Sigmoid colon (tissue), 7 donors: ENCODE data around the gene TAF13. TPM values are rescaled to one million over a fixed set of nuclear protein-coding genes. Genes with fewer than 3 reads are reported as not detected.
A peak's percentile ranks its signal among the peaks of the same experiment; 100 is the strongest.

ENCODE experiments used
- DNase-seq: peaks from one replicate; pipeline ENCODE4 v3.0.0-alpha.2; 2019
- H3K27ac ChIP-seq, 4 donors: fragments of 200-600 bp; sonication (generic); one replicate each; pipeline ENCODE4 v1.5.1; 2016 to 2019; ENCODE audit warnings: mild to moderate bottlenecking in 1 of 4
- H3K27me3 ChIP-seq, 3 donors: fragments of 200-600 bp; sonication (generic); one replicate each; pipeline ENCODE4 v1.5.1; 2019; ENCODE audit warnings: mild to moderate bottlenecking in 1 of 3
- H3K36me3 ChIP-seq, 4 donors: fragments of 200-600 bp; sonication (generic); one replicate each; pipeline ENCODE4 v1.5.1; 2016 to 2019
- H3K4me1 ChIP-seq, 4 donors: fragments of 200-600 bp; sonication (generic); one replicate each; pipeline ENCODE4 v1.5.1; 2017 to 2019
- H3K4me3 ChIP-seq, 4 donors: fragments of 200-600 bp; sonication (generic); one replicate each; pipeline ENCODE4 v1.5.1; 2017 to 2019; ENCODE audit warnings: mild to moderate bottlenecking in 2 of 4, moderate library complexity in 1 of 4
- H3K9me3 ChIP-seq, 4 donors: fragments of 200-600 bp in 3 of 4; sonication (generic) in 3 of 4; one replicate each; pipeline versions ENCODE4 v1.5.1 to v1.6.1; 2013 to 2019
- CTCF ChIP-seq, 4 experiments: fragments of 450-650 bp in 3 of 4; fragments of 200-600 bp in 1 of 4; IDR thresholded peaks; one replicate each; pipeline ENCODE4 v1.5.1; 2016 to 2019; ENCODE audit warnings: antibody characterized with exemption in 4 of 4, mild to moderate bottlenecking in 3 of 4, moderate library complexity in 2 of 4
- EP300 ChIP-seq, 4 donors: sonication (generic); formaldehyde crosslinking; IDR thresholded peaks; one replicate each; pipeline ENCODE4 v1.6.1; 2017; ENCODE audit warnings: antibody characterized with exemption in 4 of 4
- POLR2A ChIP-seq, 2 donors: fragments of 450-650 bp; IDR thresholded peaks; one replicate each; pipeline ENCODE4 v1.6.1; 2016; ENCODE audit warnings: antibody characterized with exemption in 2 of 2, mild to moderate bottlenecking in 2 of 2, moderate library complexity in 2 of 2
- POLR2AphosphoS5 ChIP-seq, 4 donors: sonication (generic); formaldehyde crosslinking; IDR thresholded peaks; one replicate each; pipeline ENCODE4 v1.6.1; 2017; ENCODE audit warnings: antibody characterized with exemption in 4 of 4
- WGBS, 2 donors: extraction: QIAGEN DNeasy Blood & Tissue Kit; methylation state at CpG; one replicate each; pipeline ENCODE4 v1.1.7; 2013; 5-methylcytosine and 5-hydroxymethylcytosine counted together
- intact Hi-C: fragments of 100-400 bp; cut with DNase I; formaldehyde crosslinking; loops from one replicate; pipeline ENCODE4 v1.15.1; 2023
- polyA plus RNA-seq, 3 donors: library from polyadenylated mRNA; stranded (reverse); fragments of 200-250 nt; gene quantifications; one replicate each; pipeline ENCODE4 v1.2.3, GENCODE V29; 2013
- total RNA-seq, 4 donors: library from RNA; depleted of rRNA; stranded (reverse); fragments of >200 nt; gene quantifications; one replicate each; pipeline ENCODE4 v1.1.0, GENCODE V29; 2016
- donor health status: healthy with polysubstance abuse.
- donor health status: Bipolar disorder and iron deficiency.
- donor health status: healthy.

TAF13 gene, protein sequence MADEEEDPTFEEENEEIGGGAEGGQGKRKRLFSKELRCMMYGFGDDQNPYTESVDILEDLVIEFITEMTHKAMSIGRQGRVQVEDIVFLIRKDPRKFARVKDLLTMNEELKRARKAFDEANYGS
- total RNA-seq = 10 to 100 TPM; 19.9 to 44.6 (median 39.0) TPM
- polyA plus RNA-seq = 10 to 100 TPM; 36.5 to 78.8 (median 52.9) TPM

DNA sequence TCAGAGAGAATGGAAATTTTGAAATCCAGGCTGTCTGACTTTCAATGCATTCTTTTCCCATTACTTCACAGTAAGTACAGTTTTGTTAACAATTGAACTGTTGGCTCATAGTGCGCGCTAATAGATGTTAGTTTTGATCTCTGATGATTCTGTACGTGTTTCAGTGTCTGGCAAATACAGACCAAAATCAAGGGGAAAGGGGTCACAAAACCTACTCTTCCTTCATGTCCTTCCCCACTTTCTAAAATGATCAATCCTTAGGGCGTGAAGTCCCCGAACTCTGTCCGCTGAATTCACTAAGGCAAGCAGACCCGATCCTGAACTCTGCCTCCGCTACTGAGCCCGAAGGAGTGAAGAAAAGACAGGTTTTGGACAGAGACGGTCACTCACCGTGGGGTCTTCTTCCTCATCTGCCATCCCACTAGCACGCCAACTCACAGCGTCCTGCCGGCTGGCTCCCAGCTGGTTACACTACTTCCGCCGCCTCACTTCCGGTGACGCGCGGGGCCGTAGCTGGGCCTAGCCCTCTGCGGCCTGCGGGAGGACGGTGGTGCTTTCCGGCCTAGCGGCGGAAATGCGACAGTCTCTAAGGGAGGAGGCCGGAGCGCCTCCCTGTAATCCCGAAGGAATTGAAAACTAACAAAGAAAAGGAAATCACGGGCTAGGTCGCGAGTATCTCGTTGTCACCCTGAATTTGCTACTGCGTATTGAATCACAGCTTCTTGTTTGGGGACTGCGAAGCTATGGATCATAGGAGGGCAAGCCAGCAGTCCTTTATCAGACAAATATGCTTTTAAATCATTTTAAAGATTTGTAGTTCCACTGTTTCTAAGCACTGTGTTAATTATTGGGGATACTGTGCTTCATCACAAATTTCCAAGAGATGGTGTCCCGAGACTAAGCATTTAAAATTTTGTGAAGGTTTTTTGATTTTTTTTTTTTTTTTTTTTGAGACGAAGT is at the start of gene TAF13:
TSS of gene TAF13 (minus strand) at position 473 of the 960 bp plus-strand sequence. CDS start at position 417, 56 bp downstream.
- H3K27ac ChIP-seq = peak within 1 kb of the TSS; percentile 82 to 92 (median 89)
- WGBS, 2 donors = 5% methylated on average over 39 of the region's 39 CpGs
- no peaks in the 10 kb centered on the region for H3K27me3 ChIP-seq
- peak within 1 kb of the TSS; percentile 65 to 68 (median 66) for H3K4me3 ChIP-seq
- H3K9me3 ChIP-seq = no peaks in the 10 kb centered on the region
- intact Hi-C loops = loop anchor here (1.0 to 5.0 kb wide), 3 partner anchors 14 to 36 kb away; partner anchors contain the start of genes ELAPOR1 and TMEM167B
- DNase-seq = peak; percentile 97
- H3K4me1 ChIP-seq = peaks cover 0 to 15% (median 13%) of the 10 kb centered on the region in 4 donors
- H3K36me3 ChIP-seq = peaks cover 0 to 12% (median 2%) of the 10 kb centered on the region in 4 donors
- peak; percentile 97 to 100 (median 99) for TF ChIP-seq POLR2AphosphoS5 (IDR thresholded peaks at IDR 0.05)
- peak in 1 of 4 donors; percentile 50 for TF ChIP-seq EP300 (IDR thresholded peaks at IDR 0.05)
- peak; percentile 95 to 98 for TF ChIP-seq POLR2A (IDR thresholded peaks at IDR 0.05)
- TF ChIP-seq CTCF (IDR thresholded peaks at IDR 0.05) = peak; percentile 42 to 75 (median 66)

- Histone ChIP-seq H3K4me3 (no peak overlapping the region), H3K27ac (no peak overlapping the region)
- 89 to 92% methylated on average over 5 of the region's 5 CpGs for WGBS, 2 donors
These were observed 44.6 kb upstream of the TAF13 start for GRCh38 chr1:109120356-109120755.

DNA sequence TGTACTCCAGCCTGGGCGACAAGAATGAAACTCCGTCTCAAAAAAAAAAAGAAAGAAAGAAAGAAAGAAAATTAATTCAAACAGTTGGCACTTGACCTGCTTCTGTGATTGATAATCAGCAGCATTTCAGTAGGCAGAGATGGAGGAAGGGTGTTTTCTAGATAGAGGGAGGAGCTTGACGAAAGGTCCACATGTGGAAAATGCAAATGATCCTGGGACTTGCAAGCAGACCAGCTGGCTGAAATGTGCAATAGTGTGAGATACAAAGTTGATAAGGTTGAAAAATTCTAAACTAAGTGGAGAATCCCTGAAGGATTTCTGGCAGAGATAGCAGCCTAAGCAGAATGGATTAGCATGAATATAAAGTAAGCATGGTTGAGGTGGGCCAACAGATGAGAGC is 42.3 kb upstream of the TAF13 start:
- no peak overlapping the region for H3K27ac ChIP-seq
- 74 to 87% methylated on average over 3 of the region's 3 CpGs for WGBS, 2 donors
- no peaks in the 10 kb centered on the region for H3K9me3 ChIP-seq
- TF ChIP-seq POLR2AphosphoS5 (IDR thresholded peaks at IDR 0.05) (no peak), CTCF (IDR thresholded peaks at IDR 0.05) (no peak), POLR2A (IDR thresholded peaks at IDR 0.05) (no peak), EP300 (IDR thresholded peaks at IDR 0.05) (no peak)
- no peaks in the 10 kb centered on the region for H3K36me3 ChIP-seq
- DNase-seq = no peak
- intact Hi-C loops = loop anchor here (5.0 kb wide), 1 partner anchor 69 kb away; no protein-coding TSS in a partner anchor
- H3K27me3 ChIP-seq = peaks cover 0 to 47% (median 34%) of the 10 kb centered on the region in 3 donors
- no peak overlapping the region for H3K4me3 ChIP-seq
- peaks cover 0 to 14% (median 13%) of the 10 kb centered on the region in 4 donors for H3K4me1 ChIP-seq

More at GRCh38 chr1:109120356-109120755, 44.6 kb upstream of the TAF13 start:
- no peaks in the 10 kb centered on the region for H3K9me3 ChIP-seq
- H3K4me1 ChIP-seq = no peaks in the 10 kb centered on the region
- H3K36me3 ChIP-seq = no peaks in the 10 kb centered on the region
- no peak for DNase-seq
- intact Hi-C loops = no loop called here
- TF ChIP-seq POLR2A (IDR thresholded peaks at IDR 0.05) (no peak), CTCF (IDR thresholded peaks at IDR 0.05) (no peak), POLR2AphosphoS5 (IDR thresholded peaks at IDR 0.05) (no peak), EP300 (IDR thresholded peaks at IDR 0.05) (no peak)
- H3K27me3 ChIP-seq = peaks cover 0 to 30% (median 14%) of the 10 kb centered on the region in 3 donors

DNA sequence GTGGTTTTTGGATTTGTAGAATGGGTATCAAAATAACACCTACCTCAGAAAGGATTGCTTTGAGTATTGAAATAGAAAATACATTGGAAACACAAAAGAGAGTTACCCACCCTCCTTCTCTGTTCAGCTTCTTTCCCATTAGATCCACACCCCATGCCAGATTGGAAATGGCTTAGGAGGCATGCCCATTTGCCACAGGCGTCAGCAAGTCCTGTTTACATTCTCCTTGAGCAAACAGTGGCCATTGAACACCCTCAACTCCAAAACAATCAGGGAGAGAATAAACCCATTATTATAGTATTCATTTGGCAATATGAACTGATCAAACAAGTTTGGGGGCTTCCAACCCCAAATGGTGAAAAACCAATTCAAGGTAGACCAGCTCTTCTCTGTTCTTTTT is 40.5 kb upstream of the TAF13 start:
- H3K27me3 ChIP-seq = peaks cover 0 to 43% (median 34%) of the 10 kb centered on the region in 3 donors
- no peaks in the 10 kb centered on the region for H3K9me3 ChIP-seq
- H3K4me1 ChIP-seq = peaks cover 0 to 24% (median 24%) of the 10 kb centered on the region in 4 donors
- WGBS, 2 donors = 16 to 64% methylated on average over 1 of the region's 1 CpG
- no peak for DNase-seq
- TF ChIP-seq EP300 (IDR thresholded peaks at IDR 0.05) = no peak
- no peak overlapping the region for H3K27ac ChIP-seq
- H3K36me3 ChIP-seq = no peaks in the 10 kb centered on the region
- no peak overlapping the region for H3K4me3 ChIP-seq
- intact Hi-C loops = loop anchor here (5.0 kb wide), 1 partner anchor 71 kb away; no protein-coding TSS in a partner anchor
